GM12892 (cell line): ENCODE results near the gene PVALB.

Source experiments
- POLR2A ChIP-seq: IDR thresholded peaks from 2 replicates; pipeline ENCODE4 v1.6.1; 2011; ENCODE audit warnings: low read depth, low read length, control low read depth
- POLR2AphosphoS5 ChIP-seq: IDR thresholded peaks from 2 replicates; pipeline ENCODE4 v1.6.1; 2011; ENCODE audit warnings: low read depth, low read length, control low read depth
- TAF1 ChIP-seq: IDR thresholded peaks from 2 replicates; pipeline ENCODE4 v1.6.1; 2011; ENCODE audit warnings: low read depth, mild to moderate bottlenecking, control low read depth, low read length, borderline replicate concordance

- no peak for TF ChIP-seq POLR2AphosphoS5
- no peak for TF ChIP-seq POLR2A
- no peak for TF ChIP-seq TAF1
These were observed 57.2 kb downstream of the PVALB start for GRCh38 chr22:36759481-36760159.
